GM12878 (cell line): ENCODE results near the gene CAVIN2. TPM values are rescaled to one million over a fixed set of nuclear protein-coding genes. Genes with fewer than 3 reads are reported as not detected.

Experiments used
- ATAC-seq: fragments of 200-7000 bp; cut with Tn5 transposase; 3 replicates; pipeline ENCODE4 v1.9.1; 2020; ENCODE audit warnings: mild to moderate bottlenecking, moderate library complexity
- BruUV-seq: library from RNA; stranded (reverse); fragments of 400-500 nt; replicated peaks from 2 replicates; lab custom pipeline; 2021; lab: Mats Ljungman, UMichigan
- CTCF ChIA-PET: fragments of 300-600 bp; sonication (Branson Sonifier 250); formaldehyde crosslinking; extraction: SDS; loops from one replicate; lab custom pipeline; 2021; ENCODE audit warnings: inconsistent platforms; lab: Yijun Ruan, JAX
- POLR2A ChIA-PET: fragments of 350-600 bp; formaldehyde crosslinking; extraction: SDS; loops from one replicate; lab custom pipeline; 2021; ENCODE audit warnings: inconsistent platforms; lab: Charles Lee
- RAD21 ChIA-PET: fragments of 300-600 bp; sonication (Branson Sonifier 250); formaldehyde crosslinking; loops from one replicate; lab custom pipeline; 2023; ENCODE audit warnings: antibody characterized with exemption; ENCODE audit not compliant: unreplicated experiment; lab: Charles Lee
- SMC1A ChIA-PET: fragments of 300-600 bp; sonication (Branson Sonifier 250); formaldehyde crosslinking; loops from one replicate; lab custom pipeline; 2023; ENCODE audit not compliant: unreplicated experiment, uncharacterized antibody; lab: Charles Lee
- DNase-seq: peaks from one replicate; pipeline ENCODE4 v3.0.0-alpha.2; 2011; ENCODE audit warnings: low read depth, low spot score
- FAIRE-seq: peaks from 3 replicates; lab custom pipeline; 2011; peaks lifted over from hg19 to GRCh38; lab: Jason Lieb, UNC
- H2AFZ ChIP-seq: 2 replicates; pipeline ENCODE4 v1.6.0; 2011; ENCODE audit warnings: low read depth, low read length, control low read depth; ENCODE audit not compliant: control insufficient read depth
- H3K27ac ChIP-seq: 2 replicates; pipeline ENCODE4 v1.5.1; 2011; ENCODE audit warnings: control low read depth; ENCODE audit not compliant: control insufficient read depth, insufficient read depth
- H3K27me3 ChIP-seq, 2 experiments: replicated peaks in 1 of 2; 2 replicates each; pipeline versions ENCODE4 v1.6.0 to v1.6.1; 2011; ENCODE audit warnings: low read length in 1 of 2; ENCODE audit not compliant: control insufficient read depth in 2 of 2, insufficient read depth in 2 of 2
- H3K36me3 ChIP-seq, 2 experiments: 2 replicates each; pipeline ENCODE4 v1.5.1; 2011; ENCODE audit warnings: low read length in 1 of 2; ENCODE audit not compliant: control insufficient read depth in 2 of 2, insufficient read depth in 2 of 2
- H3K4me1 ChIP-seq: 2 replicates; pipeline ENCODE4 v1.6.1; 2011; ENCODE audit warnings: mild to moderate bottlenecking, low read length, moderate library complexity, mixed read lengths; ENCODE audit not compliant: control insufficient read depth, insufficient read depth
- H3K4me2 ChIP-seq: 2 replicates; pipeline ENCODE4 v1.6.0; 2011; ENCODE audit warnings: control low read depth; ENCODE audit not compliant: control insufficient read depth, insufficient read depth
- H3K4me3 ChIP-seq: fragments of 200-600 bp; sonication (generic); 2 replicates; pipeline ENCODE4 v1.5.1; 2016
- H3K79me2 ChIP-seq: 2 replicates; pipeline ENCODE4 v1.6.0; 2011; ENCODE audit warnings: low read length; ENCODE audit not compliant: control insufficient read depth, insufficient read depth
- H3K9ac ChIP-seq: 2 replicates; pipeline ENCODE4 v1.8.0; 2011; ENCODE audit warnings: low read length, control low read depth, mixed read lengths; ENCODE audit not compliant: control insufficient read depth, insufficient read depth
- H3K9me3 ChIP-seq: replicated peaks from 3 replicates; pipeline ENCODE4 v1.5.1; 2011; ENCODE audit warnings: mild to moderate bottlenecking, low read length; ENCODE audit not compliant: control insufficient read depth, insufficient read depth
- H4K20me1 ChIP-seq: 2 replicates; pipeline ENCODE4 v1.6.0; 2011; ENCODE audit not compliant: control insufficient read depth, insufficient read depth
- SRF ChIP-seq, 2 experiments: IDR thresholded peaks; 2 replicates each; pipeline ENCODE4 v1.6.1; 2011; ENCODE audit warnings: low read depth in 2 of 2, low read length in 2 of 2, mild to moderate bottlenecking in 1 of 2, moderate library complexity in 1 of 2
- USF2 ChIP-seq: IDR thresholded peaks from 2 replicates; pipeline ENCODE4 v1.6.1; 2011; ENCODE audit warnings: low read depth, low read length, improper control_type of control experiment, borderline replicate concordance
- ZBTB11 ChIP-seq: fragments of 450-650 bp; formaldehyde crosslinking; IDR thresholded peaks from 2 replicates; pipeline ENCODE4 v1.5.0; 2022; ENCODE audit warnings: mild to moderate bottlenecking, missing genetic modification characterization
- WGBS: methylation state at CpG from one replicate; pipeline ENCODE4 v1.1.6; 2016; ENCODE audit warnings: low lambda C conversion rate; ENCODE audit not compliant: insufficient replicate concordance, insufficient coverage; ENCODE audit errors: missing lambda C conversion rate; 5-methylcytosine and 5-hydroxymethylcytosine counted together
- in situ Hi-C: fragments of 300-500 bp; cut with MboI; formaldehyde crosslinking; loops from 9 replicates; pipeline ENCODE4 v1.14.3; 2018; ENCODE audit warnings: mixed read lengths
- intact Hi-C: fragments of 100-400 bp; cut with micrococcal nuclease; formaldehyde crosslinking; loops from one replicate; pipeline ENCODE4 v1.14.2; 2022; ENCODE audit not compliant: unreplicated experiment
- polyA plus RNA-seq, 11 experiments: library from polyadenylated mRNA; depleted of rRNA in 4 of 11; unstranded in 6 of 11; stranded (reverse) in 5 of 11; fragments of >200 nt; fragmentation: Nextera tagmentation in 4 of 11; fragmentation: Illumina TruSeq in 1 of 11; extraction: Ambion mirVana in 4 of 11; extraction: Trizol in 1 of 11; gene quantifications; 1 replicate in 1 of 11; 2 replicates in 10 of 11; pipeline versions ENCODE4 v1.2.1 to v1.2.3, GENCODE V29; 2011 to 2016; ENCODE audit warnings: inconsistent platforms in 2 of 11, missing spikeins in 2 of 11, low read depth in 1 of 11
- total RNA-seq, 4 experiments: library from RNA; depleted of rRNA in 3 of 4; stranded (reverse); fragments of >200 nt in 3 of 4; fragmentation: Illumina TruSeq in 1 of 4; extraction: Trizol in 1 of 4; gene quantifications; 2 replicates each; pipeline versions ENCODE4 v1.2.1 to v1.2.3, GENCODE V29; 2013 to 2021

CAVIN2 gene
- total and polyA plus RNA-seq, 10 of the 15 experiments (the other 5 are each of a cell fraction or from before 2014, with no cell fraction given), result not detected

- under 1% methylated on average over 7 of the region's 7 CpGs for WGBS
- no peak for FAIRE-seq
- BruUV-seq, result no TSS peak
- Histone ChIP-seq H3K79me2 (no peaks in the 10 kb centered on the region), H3K4me1 (no peaks in the 10 kb centered on the region), H4K20me1 (no peaks in the 10 kb centered on the region), H3K27ac (no peak overlapping the region), H3K9me3 (no peaks in the 10 kb centered on the region; the same call in 2 of the 3 replicates)
- SMC1A ChIA-PET, result interaction anchor here (1.5 to 2.0 kb wide), 3 partner anchors 9 to 323 kb away, joined by 3 to 12 read pairs (median 5); no protein-coding TSS in a partner anchor
- TF ChIP-seq SRF (IDR thresholded peaks at IDR 0.05; ENCODE audit: low read depth in 2 of 2, low read length in 2 of 2) (no peak), ZBTB11 (CRISPR knock-in tag) (no peak), USF2 (no peak)
- TF ChIP-seq, all 136 proteins: peak for 0
- no peaks in the 10 kb centered on the region for H3K36me3 ChIP-seq
- RAD21 ChIA-PET, result interaction anchor here (1.1 to 1.9 kb wide), 3 partner anchors 28 to 322 kb away, joined by 3 to 7 read pairs (median 6); no protein-coding TSS in a partner anchor
- H3K4me2 ChIP-seq, result no peak overlapping the region
- intact Hi-C loops, result loop anchor here (2.0 kb wide), 1 partner anchor 25 kb away; no protein-coding TSS in a partner anchor
- ATAC-seq (peak; percentile 47; the same call in 2 of the 3 replicates), DNase-seq (no peak)
- CTCF ChIA-PET, result interaction anchor here (1.1 to 2.8 kb wide), 6 partner anchors 22 to 444 kb away, joined by 3 to 11 read pairs (median 5); no protein-coding TSS in a partner anchor
- no peak overlapping the region for H2AFZ ChIP-seq
- H3K4me3 ChIP-seq, result no peak overlapping the region
- no peak overlapping the region for H3K9ac ChIP-seq
- in situ Hi-C loops, result no loop called here
- H3K27me3 ChIP-seq, result peaks cover 0 to 5% of the 10 kb centered on the region in 2 experiments; a peak in 3 of 4 replicates
- POLR2A ChIA-PET, result no interaction called here
Observed at GRCh38 chr2:191839918-191840804, 6.7 kb downstream of the CAVIN2 start.
